LNCAP (cell line): Measurements from ENCODE around the gene NKAIN2.

Experiments used
- CTCF ChIP-seq: fragments of 450-650 bp; IDR thresholded peaks from 2 replicates; pipeline ENCODE4 v1.5.1; 2017; ENCODE audit warnings: mild to moderate bottlenecking

NKAIN2 gene

GRCh38 chr6:123972600-123973294 lies 169.1 kb downstream of the NKAIN2 start:
- TF ChIP-seq CTCF, result no peak

- no peak for TF ChIP-seq CTCF
Measured at GRCh38 chr6:123980311-123980710, 176.6 kb downstream of the NKAIN2 start.

GRCh38 chr6:123986938-123987337 lies 183.3 kb downstream of the NKAIN2 start:
- TF ChIP-seq CTCF, result no peak

- TF ChIP-seq CTCF, result no peak
Measured at GRCh38 chr6:123990376-123990775, 186.7 kb downstream of the NKAIN2 start.

GRCh38 chr6:123994168-123994567 lies 190.5 kb downstream of the NKAIN2 start:
- no peak for TF ChIP-seq CTCF

- no peak for TF ChIP-seq CTCF
Measured at GRCh38 chr6:123994891-123995635, 191.4 kb downstream of the NKAIN2 start.

- TF ChIP-seq CTCF, result no peak
Measured at GRCh38 chr6:123997223-123997622, 193.6 kb downstream of the NKAIN2 start.
